Hepatocyte (in vitro differentiated cells): ENCODE measurements around the gene EID3.

Experiments used
- EZH2 ChIP-seq: fragments of 200-600 bp; sonication (generic); IDR thresholded peaks from 2 replicates; pipeline ENCODE4 v1.6.1; 2016; ENCODE audit warnings: antibody characterized with exemption, mild to moderate bottlenecking, borderline replicate concordance
- TF ChIP-seq, protein P1 (sequence below): fragments of 200-600 bp; sonication (generic); IDR thresholded peaks from 2 replicates; pipeline ENCODE4 v1.5.1; 2016; ENCODE audit warnings: antibody characterized with exemption, mild to moderate bottlenecking; ENCODE audit not compliant: poor library complexity

DNA sequence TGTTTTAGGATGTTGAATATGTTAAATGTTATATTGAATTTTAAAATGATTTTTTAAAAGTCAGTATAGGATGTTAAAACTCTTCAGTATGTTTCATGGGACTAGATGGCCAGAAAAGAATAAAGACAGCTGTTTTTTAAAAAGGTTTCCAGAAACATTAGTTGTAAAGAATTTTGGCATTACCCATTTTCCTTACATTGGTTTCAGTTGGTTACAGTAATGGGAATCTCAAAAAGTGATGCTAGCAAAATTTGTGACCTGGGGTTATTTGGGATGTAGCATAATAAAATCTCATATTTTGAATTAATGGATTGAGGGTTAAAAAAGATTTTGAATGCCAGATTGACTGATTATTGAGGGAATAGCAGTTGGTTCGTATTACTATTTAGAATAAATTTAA, 25.3 kb downstream of the EID3 start:
- TF ChIP-seq, protein P1, sequence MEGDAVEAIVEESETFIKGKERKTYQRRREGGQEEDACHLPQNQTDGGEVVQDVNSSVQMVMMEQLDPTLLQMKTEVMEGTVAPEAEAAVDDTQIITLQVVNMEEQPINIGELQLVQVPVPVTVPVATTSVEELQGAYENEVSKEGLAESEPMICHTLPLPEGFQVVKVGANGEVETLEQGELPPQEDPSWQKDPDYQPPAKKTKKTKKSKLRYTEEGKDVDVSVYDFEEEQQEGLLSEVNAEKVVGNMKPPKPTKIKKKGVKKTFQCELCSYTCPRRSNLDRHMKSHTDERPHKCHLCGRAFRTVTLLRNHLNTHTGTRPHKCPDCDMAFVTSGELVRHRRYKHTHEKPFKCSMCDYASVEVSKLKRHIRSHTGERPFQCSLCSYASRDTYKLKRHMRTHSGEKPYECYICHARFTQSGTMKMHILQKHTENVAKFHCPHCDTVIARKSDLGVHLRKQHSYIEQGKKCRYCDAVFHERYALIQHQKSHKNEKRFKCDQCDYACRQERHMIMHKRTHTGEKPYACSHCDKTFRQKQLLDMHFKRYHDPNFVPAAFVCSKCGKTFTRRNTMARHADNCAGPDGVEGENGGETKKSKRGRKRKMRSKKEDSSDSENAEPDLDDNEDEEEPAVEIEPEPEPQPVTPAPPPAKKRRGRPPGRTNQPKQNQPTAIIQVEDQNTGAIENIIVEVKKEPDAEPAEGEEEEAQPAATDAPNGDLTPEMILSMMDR: no peak
- TF ChIP-seq EZH2: no peak
